ENCODE measurements around the gene CMKLR1. TPM values are rescaled to one million over a fixed set of nuclear protein-coding genes. Genes with fewer than 3 reads are reported as not detected.

The CMKLR1 gene
- total and polyA plus RNA-seq, 4 donors, result 4.5 to 12.0 (median 5.9) TPM

DNA sequence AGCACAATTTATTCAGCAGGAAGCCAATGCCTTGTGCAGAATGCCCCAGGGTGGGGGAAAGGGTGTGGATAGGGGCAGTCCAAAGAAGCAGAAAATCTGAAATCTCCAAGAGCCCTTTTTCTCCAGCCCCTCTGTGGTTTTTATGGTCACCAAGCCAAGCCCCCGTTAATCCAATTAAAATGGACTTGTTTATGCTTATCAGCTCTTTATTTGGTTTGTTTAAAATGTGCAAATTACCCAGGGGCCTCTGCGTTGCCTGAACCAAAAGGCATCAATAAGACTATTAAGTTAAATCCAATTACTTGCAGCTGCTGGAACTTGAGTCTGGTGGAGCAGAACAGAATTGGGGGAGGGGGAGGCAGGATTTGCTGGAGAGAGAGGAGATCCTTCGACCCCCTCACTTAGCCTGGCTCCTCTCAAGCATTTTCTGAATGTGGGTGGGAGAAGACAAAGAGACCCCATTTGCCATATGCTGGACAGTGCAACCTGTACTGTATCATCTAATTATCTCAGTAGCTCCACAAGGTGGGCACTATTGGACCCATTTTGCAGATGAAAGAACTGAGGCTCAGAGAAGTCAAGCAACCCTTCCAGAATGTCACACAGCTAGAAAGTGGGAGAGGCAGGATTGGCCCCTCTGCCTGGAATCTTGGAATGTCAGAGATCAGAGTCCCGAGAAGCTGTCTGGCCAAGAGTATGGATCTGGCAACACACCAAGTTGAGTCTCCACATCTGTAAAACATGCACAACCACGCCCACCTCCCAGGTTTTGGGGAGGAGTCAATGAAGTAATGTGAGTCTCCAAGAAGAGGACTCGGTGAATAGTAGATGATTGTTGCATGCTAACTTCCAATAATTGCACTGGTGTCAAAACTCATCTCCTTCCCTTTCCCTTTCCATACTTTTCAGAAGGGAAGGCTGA, 66.9 kb downstream of the CMKLR1 start:
- Histone ChIP-seq H3K4me1 (ENCODE audit: control insufficient read depth, insufficient read depth, low read length) (no peaks in the 10 kb centered on the region), H3K36me3 (ENCODE audit: control insufficient read depth, insufficient read depth, low read length) (no peaks in the 10 kb centered on the region), H3K27me3 (ENCODE audit: control insufficient read depth, insufficient read depth, low read length) (no peaks in the 10 kb centered on the region), H3K9me3 (ENCODE audit: control insufficient read depth, insufficient read depth, low read length) (no peaks in the 10 kb centered on the region), H3K4me3 (ENCODE audit: low read depth, low read length) (no peak overlapping the region), H3K27ac (ENCODE audit: low read depth, low read length) (no peak overlapping the region)
- WGBS (ENCODE audit: insufficient coverage), result no CpG with 5 or more reads among the region's 6 CpGs
- DNase-seq (ENCODE audit: low read depth in 4 of 6, low spot score in 6 of 6), result peak in 2 of 6 donors; percentile 28 to 80

DNA sequence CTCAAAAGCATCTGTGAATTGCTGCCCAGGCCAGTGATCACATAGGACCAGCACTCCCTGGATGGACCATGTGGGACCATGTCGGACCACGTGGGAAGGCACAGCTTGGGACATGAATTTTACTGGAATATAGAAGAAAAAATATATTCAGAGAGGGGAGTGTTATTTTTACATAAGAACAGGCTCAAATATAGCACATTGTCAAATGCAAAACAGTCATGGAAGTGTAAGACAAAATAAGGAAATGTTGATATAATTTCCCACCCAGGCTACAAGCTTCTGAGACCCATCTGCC, 68.3 kb downstream of the CMKLR1 start:
- H3K9me3 ChIP-seq (ENCODE audit: control insufficient read depth, insufficient read depth, low read length), result no peaks in the 10 kb centered on the region
- no peak overlapping the region for H3K4me3 ChIP-seq (ENCODE audit: low read depth, low read length)
- no peak overlapping the region for H3K27ac ChIP-seq (ENCODE audit: low read depth, low read length)
- DNase-seq (ENCODE audit: low read depth in 4 of 6, low spot score in 6 of 6), result no peak
- no peaks in the 10 kb centered on the region for H3K27me3 ChIP-seq (ENCODE audit: control insufficient read depth, insufficient read depth, low read length)
- no CpG with 5 or more reads among the region's 2 CpGs for WGBS (ENCODE audit: insufficient coverage)
- no peaks in the 10 kb centered on the region for H3K36me3 ChIP-seq (ENCODE audit: control insufficient read depth, insufficient read depth, low read length)
- no peaks in the 10 kb centered on the region for H3K4me1 ChIP-seq (ENCODE audit: control insufficient read depth, insufficient read depth, low read length)

- 89% methylated on average over 1 of the region's 2 CpGs for WGBS (ENCODE audit: insufficient coverage)
- Histone ChIP-seq H3K9me3 (ENCODE audit: control insufficient read depth, insufficient read depth, low read length) (no peaks in the 10 kb centered on the region), H3K4me3 (ENCODE audit: low read depth, low read length) (no peak overlapping the region), H3K27me3 (ENCODE audit: control insufficient read depth, insufficient read depth, low read length) (no peaks in the 10 kb centered on the region), H3K4me1 (ENCODE audit: control insufficient read depth, insufficient read depth, low read length) (no peaks in the 10 kb centered on the region), H3K36me3 (ENCODE audit: control insufficient read depth, insufficient read depth, low read length) (no peaks in the 10 kb centered on the region), H3K27ac (ENCODE audit: low read depth, low read length) (no peak overlapping the region)
- no peak for DNase-seq (ENCODE audit: low read depth in 4 of 6, low spot score in 6 of 6)
Observed at GRCh38 chr12:108270035-108270848, 68.9 kb downstream of the CMKLR1 start.

DNA sequence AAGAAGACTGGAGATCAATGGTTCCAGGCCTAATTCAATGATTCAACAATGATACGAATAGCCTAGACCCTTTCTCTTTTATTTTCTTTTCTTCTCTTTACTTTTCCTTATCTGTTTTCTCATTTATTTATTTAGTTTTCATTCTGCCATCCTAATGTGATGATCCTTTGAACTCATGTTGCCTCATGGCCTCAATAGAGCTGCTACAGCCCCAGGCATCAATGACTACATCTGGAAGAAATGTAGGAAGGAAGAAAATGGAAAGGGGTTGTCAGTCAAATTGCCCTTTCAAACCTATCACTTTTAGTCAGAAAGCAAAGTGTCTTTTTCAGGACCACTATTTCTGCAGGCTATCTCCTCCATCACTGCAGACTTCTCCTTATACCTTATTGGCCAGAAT, 69.9 kb downstream of the CMKLR1 start:
- Histone ChIP-seq H3K4me1 (ENCODE audit: control insufficient read depth, insufficient read depth, low read length) (no peaks in the 10 kb centered on the region), H3K4me3 (ENCODE audit: low read depth, low read length) (no peak overlapping the region), H3K36me3 (ENCODE audit: control insufficient read depth, insufficient read depth, low read length) (no peaks in the 10 kb centered on the region), H3K27me3 (ENCODE audit: control insufficient read depth, insufficient read depth, low read length) (no peaks in the 10 kb centered on the region), H3K27ac (ENCODE audit: low read depth, low read length) (no peak overlapping the region), H3K9me3 (ENCODE audit: control insufficient read depth, insufficient read depth, low read length) (no peaks in the 10 kb centered on the region)
- no peak for DNase-seq (ENCODE audit: low read depth in 4 of 6, low spot score in 6 of 6)
- no CpG with 5 or more reads among the region's 1 CpG for WGBS (ENCODE audit: insufficient coverage)

DNA sequence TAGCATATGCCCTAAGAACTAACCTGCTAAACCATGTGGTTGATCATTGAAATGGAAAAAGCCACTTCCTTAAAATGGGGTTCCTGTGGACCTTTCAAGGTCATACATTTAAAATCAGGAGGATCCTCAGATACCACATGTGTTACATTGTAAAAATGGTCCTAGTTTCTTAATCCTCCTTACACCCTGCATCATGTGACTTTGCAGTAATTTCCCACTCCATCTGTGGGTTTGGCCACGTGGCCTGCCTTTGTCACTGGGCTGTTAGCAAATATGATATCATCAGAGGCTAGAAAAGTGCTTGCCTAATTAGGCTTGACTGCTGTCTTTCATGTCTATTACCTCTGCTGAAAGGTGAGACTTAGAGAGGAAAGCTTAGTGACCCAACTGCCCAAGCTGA, 70.7 kb downstream of the CMKLR1 start:
- DNase-seq (ENCODE audit: low read depth in 4 of 6, low spot score in 6 of 6), result no peak
- no peaks in the 10 kb centered on the region for H3K36me3 ChIP-seq (ENCODE audit: control insufficient read depth, insufficient read depth, low read length)
- no peaks in the 10 kb centered on the region for H3K9me3 ChIP-seq (ENCODE audit: control insufficient read depth, insufficient read depth, low read length)
- H3K27ac ChIP-seq (ENCODE audit: low read depth, low read length), result no peak overlapping the region
- H3K4me1 ChIP-seq (ENCODE audit: control insufficient read depth, insufficient read depth, low read length), result no peaks in the 10 kb centered on the region
- no peaks in the 10 kb centered on the region for H3K27me3 ChIP-seq (ENCODE audit: control insufficient read depth, insufficient read depth, low read length)
- no peak overlapping the region for H3K4me3 ChIP-seq (ENCODE audit: low read depth, low read length)
- WGBS (ENCODE audit: insufficient coverage), result 80% methylated on average over 1 of the region's 1 CpG

DNA sequence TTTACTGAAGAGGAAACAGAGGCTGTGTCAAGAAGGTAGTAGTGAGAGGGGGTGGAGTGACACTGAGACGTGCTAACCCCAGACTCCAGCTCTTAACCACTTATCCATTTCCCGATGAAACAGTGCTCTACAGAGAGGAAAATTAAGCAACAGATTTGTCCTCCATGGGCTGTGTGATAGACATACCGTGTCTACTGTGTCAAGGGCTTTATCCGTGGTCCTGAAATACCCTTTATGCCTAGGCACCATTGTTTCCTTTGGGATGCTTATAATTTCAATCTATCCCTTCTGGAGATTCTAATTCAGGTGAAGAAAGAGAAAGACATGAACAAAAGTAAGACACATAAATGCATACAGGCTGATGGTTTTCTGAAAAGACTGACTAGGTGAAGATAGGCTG, 71.7 kb downstream of the CMKLR1 start:
- WGBS (ENCODE audit: insufficient coverage), result no CpG with 5 or more reads among the region's 4 CpGs
- Histone ChIP-seq H3K36me3 (ENCODE audit: control insufficient read depth, insufficient read depth, low read length) (no peaks in the 10 kb centered on the region), H3K27ac (ENCODE audit: low read depth, low read length) (no peak overlapping the region), H3K9me3 (ENCODE audit: control insufficient read depth, insufficient read depth, low read length) (no peaks in the 10 kb centered on the region), H3K27me3 (ENCODE audit: control insufficient read depth, insufficient read depth, low read length) (no peaks in the 10 kb centered on the region), H3K4me1 (ENCODE audit: control insufficient read depth, insufficient read depth, low read length) (no peaks in the 10 kb centered on the region), H3K4me3 (ENCODE audit: low read depth, low read length) (no peak overlapping the region)
- DNase-seq (ENCODE audit: low read depth in 4 of 6, low spot score in 6 of 6), result no peak

- H3K27me3 ChIP-seq (ENCODE audit: control insufficient read depth, insufficient read depth, low read length), result no peaks in the 10 kb centered on the region
- no peak overlapping the region for H3K27ac ChIP-seq (ENCODE audit: low read depth, low read length)
- no peaks in the 10 kb centered on the region for H3K4me1 ChIP-seq (ENCODE audit: control insufficient read depth, insufficient read depth, low read length)
- no peak overlapping the region for H3K4me3 ChIP-seq (ENCODE audit: low read depth, low read length)
- H3K9me3 ChIP-seq (ENCODE audit: control insufficient read depth, insufficient read depth, low read length), result peaks cover 2% of the 10 kb centered on the region
- H3K36me3 ChIP-seq (ENCODE audit: control insufficient read depth, insufficient read depth, low read length), result no peaks in the 10 kb centered on the region
- WGBS (ENCODE audit: insufficient coverage), result 40% methylated on average over 1 of the region's 1 CpG
- DNase-seq (ENCODE audit: low read depth in 4 of 6, low spot score in 6 of 6), result no peak
Observed at GRCh38 chr12:108266131-108266530, 73.0 kb downstream of the CMKLR1 start.

DNA sequence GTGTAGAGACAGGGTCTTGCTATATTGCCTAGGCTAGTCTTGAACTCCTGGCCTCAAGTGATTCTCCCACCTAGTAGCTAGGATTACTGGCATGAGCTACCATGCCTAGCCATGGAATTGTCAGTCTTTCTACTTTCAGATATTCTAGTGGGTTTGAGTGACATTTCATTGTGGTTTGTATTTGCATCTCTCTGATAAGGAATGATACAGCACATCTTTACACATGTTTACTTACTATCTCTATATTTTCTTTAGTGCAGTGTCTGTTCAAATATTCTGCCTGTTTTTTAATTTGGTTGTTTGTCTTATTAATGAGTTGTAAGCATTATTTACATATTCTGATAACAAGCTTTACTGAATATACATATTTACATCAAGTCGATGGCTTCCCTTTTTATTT, 73.6 kb downstream of the CMKLR1 start:
- peaks cover 5% of the 10 kb centered on the region for H3K9me3 ChIP-seq (ENCODE audit: control insufficient read depth, insufficient read depth, low read length)
- no CpG with 5 or more reads among the region's 1 CpG for WGBS (ENCODE audit: insufficient coverage)
- H3K27ac ChIP-seq (ENCODE audit: low read depth, low read length), result no peak overlapping the region
- no peak for DNase-seq (ENCODE audit: low read depth in 4 of 6, low spot score in 6 of 6)
- no peaks in the 10 kb centered on the region for H3K36me3 ChIP-seq (ENCODE audit: control insufficient read depth, insufficient read depth, low read length)
- H3K4me3 ChIP-seq (ENCODE audit: low read depth, low read length), result no peak overlapping the region
- H3K27me3 ChIP-seq (ENCODE audit: control insufficient read depth, insufficient read depth, low read length), result no peaks in the 10 kb centered on the region
- H3K4me1 ChIP-seq (ENCODE audit: control insufficient read depth, insufficient read depth, low read length), result no peaks in the 10 kb centered on the region

DNA sequence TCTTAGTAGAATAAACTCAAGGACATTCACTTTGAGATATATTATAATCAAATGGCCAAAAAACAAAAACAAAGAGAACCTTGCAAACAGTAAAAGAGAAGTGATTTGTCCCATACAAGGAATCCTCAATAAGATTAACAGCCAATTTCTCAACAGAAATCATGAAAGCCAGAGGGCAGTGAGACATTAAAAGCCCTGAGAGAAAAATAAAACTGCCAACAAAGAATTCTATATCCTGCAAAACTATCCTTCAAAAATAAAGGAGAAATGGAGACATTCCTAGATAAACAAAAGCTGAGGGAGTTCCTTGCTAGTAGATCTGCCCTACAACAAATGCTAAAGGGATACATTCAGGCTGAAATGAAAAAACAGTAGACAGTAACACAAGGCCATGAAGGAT, 78.1 kb downstream of the CMKLR1 start:
- H3K9me3 ChIP-seq (ENCODE audit: control insufficient read depth, insufficient read depth, low read length), result peaks cover 8% of the 10 kb centered on the region
- no peak overlapping the region for H3K4me3 ChIP-seq (ENCODE audit: low read depth, low read length)
- no peak for DNase-seq (ENCODE audit: low read depth in 4 of 6, low spot score in 6 of 6)
- H3K27me3 ChIP-seq (ENCODE audit: control insufficient read depth, insufficient read depth, low read length), result no peaks in the 10 kb centered on the region
- H3K4me1 ChIP-seq (ENCODE audit: control insufficient read depth, insufficient read depth, low read length), result peaks cover 3% of the 10 kb centered on the region
- no peak overlapping the region for H3K27ac ChIP-seq (ENCODE audit: low read depth, low read length)
- H3K36me3 ChIP-seq (ENCODE audit: control insufficient read depth, insufficient read depth, low read length), result no peaks in the 10 kb centered on the region

DNA sequence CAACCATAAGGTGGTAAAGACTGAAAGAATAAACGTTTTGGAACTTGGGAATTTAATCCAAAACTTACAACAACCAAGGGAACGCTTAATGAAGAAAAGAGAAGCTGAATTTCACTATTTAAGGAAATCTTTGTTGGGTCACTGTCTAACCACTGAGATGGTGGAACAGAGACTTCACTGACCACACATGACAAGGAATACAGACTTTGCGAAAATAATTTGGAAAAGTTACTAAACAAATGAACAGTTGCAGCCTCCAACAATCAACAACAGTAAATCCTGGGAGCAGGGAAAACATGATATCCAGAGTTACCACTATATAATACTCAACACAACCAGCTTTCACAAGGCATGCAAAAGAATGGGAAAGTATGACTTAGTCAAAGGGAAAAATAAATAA, 79.1 kb downstream of the CMKLR1 start:
- Histone ChIP-seq H3K27ac (ENCODE audit: low read depth, low read length) (no peak overlapping the region), H3K4me1 (ENCODE audit: control insufficient read depth, insufficient read depth, low read length) (peaks cover 3% of the 10 kb centered on the region), H3K9me3 (ENCODE audit: control insufficient read depth, insufficient read depth, low read length) (peaks cover 8% of the 10 kb centered on the region), H3K36me3 (ENCODE audit: control insufficient read depth, insufficient read depth, low read length) (no peaks in the 10 kb centered on the region), H3K4me3 (ENCODE audit: low read depth, low read length) (no peak overlapping the region), H3K27me3 (ENCODE audit: control insufficient read depth, insufficient read depth, low read length) (no peaks in the 10 kb centered on the region)
- no CpG with 5 or more reads among the region's 3 CpGs for WGBS (ENCODE audit: insufficient coverage)
- DNase-seq (ENCODE audit: low read depth in 4 of 6, low spot score in 6 of 6), result no peak
